Epithelial cell of proximal tubule (primary cell): ENCODE measurements around the gene RHOC. TPM values are rescaled to one million over a fixed set of nuclear protein-coding genes. Genes with fewer than 3 reads are reported as not detected.

Source experiments
- DNase-seq: peaks from one replicate; pipeline ENCODE4 v3.0.0-alpha.2; 2011; ENCODE audit warnings: low read depth
- H3K4me3 ChIP-seq: 2 replicates; pipeline ENCODE4 v1.5.1; 2011; ENCODE audit warnings: low read depth, mild to moderate bottlenecking, low read length
- CTCF ChIP-seq: conservative IDR thresholded peaks from 2 replicates; pipeline ENCODE4 v1.5.1; 2012; ENCODE audit warnings: low read depth, mild to moderate bottlenecking, low read length
- total RNA-seq: library from RNA; depleted of rRNA; stranded (reverse); fragments of >200 nt; gene quantifications from 2 replicates; pipeline ENCODE4 v1.2.3, GENCODE V29; 2015

RHOC gene
- total RNA-seq, 1 donor from 2014 or later = 1,011 TPM

- no peak for DNase-seq
- peak; percentile 98 for TF ChIP-seq CTCF
- H3K4me3 ChIP-seq = peak overlapping the region; percentile 58
Measured at GRCh38 chr1:112716133-112716720, 9.3 kb upstream of the RHOC start.

- TF ChIP-seq CTCF = no peak
- DNase-seq = no peak
- H3K4me3 ChIP-seq = peak within 1 kb of the TSS; percentile 58
Measured at GRCh38 chr1:112715264-112716053, 8.5 kb upstream of the RHOC start, which contains the start of gene PPM1J. PPM1J (minus strand) TSS chr1:112715332; CDS start chr1:112715301, 31 bp downstream.

- H3K4me3 ChIP-seq = peak overlapping the region; percentile 58
- TF ChIP-seq CTCF = peak; percentile 19
- no peak for DNase-seq
Measured at GRCh38 chr1:112714313-112715263, 7.7 kb upstream of the RHOC start.

- DNase-seq = no peak
- no peak for TF ChIP-seq CTCF
- peak overlapping the region; percentile 58 for H3K4me3 ChIP-seq
Measured at GRCh38 chr1:112713466-112714312, 6.8 kb upstream of the RHOC start.

GRCh38 chr1:112712701-112713128 lies 5.8 kb upstream of the RHOC start:
- no peak overlapping the region for H3K4me3 ChIP-seq
- no peak for DNase-seq
- no peak for TF ChIP-seq CTCF

- TF ChIP-seq CTCF = no peak
- DNase-seq = no peak
Measured at GRCh38 chr1:112712191-112712590, 5.3 kb upstream of the RHOC start.

More at GRCh38 chr1:112712191-112712590, 5.3 kb upstream of the RHOC start:
- no peak overlapping the region for H3K4me3 ChIP-seq
